NCI-H460 (cell line): Measurements from ENCODE around the gene VCL. TPM values are rescaled to one million over a fixed set of nuclear protein-coding genes. Genes with fewer than 3 reads are reported as not detected.
A peak's percentile ranks its signal among the peaks of the same experiment; 100 is the strongest.

Experiments
- DNase-seq: peaks from one replicate; pipeline ENCODE4 v3.0.0-alpha.2; 2016; ENCODE audit warnings: low read depth; ENCODE audit errors: extremely low read depth
- total RNA-seq: library from RNA; depleted of rRNA; stranded (reverse); fragments of >200 nt; shearing (Covaris generic); gene quantifications from 2 replicates; pipeline ENCODE4 v1.2.3, GENCODE V29; 2014

VCL gene
- total RNA-seq, 1 experiment from 2014 or later: 75.7 TPM

GRCh38 chr10:74067373-74068352 lies 69.7 kb downstream of the VCL start:
- no peak for DNase-seq

GRCh38 chr10:74071157-74071556 lies 73.2 kb downstream of the VCL start:
- no peak for DNase-seq

- DNase-seq: peak; percentile 60
Measured at GRCh38 chr10:74072503-74072902, 74.6 kb downstream of the VCL start.

- no peak for DNase-seq
Measured at GRCh38 chr10:74075906-74076305, 78.0 kb downstream of the VCL start.

- DNase-seq: no peak
Measured at GRCh38 chr10:74076961-74077360, 79.0 kb downstream of the VCL start.

DNA sequence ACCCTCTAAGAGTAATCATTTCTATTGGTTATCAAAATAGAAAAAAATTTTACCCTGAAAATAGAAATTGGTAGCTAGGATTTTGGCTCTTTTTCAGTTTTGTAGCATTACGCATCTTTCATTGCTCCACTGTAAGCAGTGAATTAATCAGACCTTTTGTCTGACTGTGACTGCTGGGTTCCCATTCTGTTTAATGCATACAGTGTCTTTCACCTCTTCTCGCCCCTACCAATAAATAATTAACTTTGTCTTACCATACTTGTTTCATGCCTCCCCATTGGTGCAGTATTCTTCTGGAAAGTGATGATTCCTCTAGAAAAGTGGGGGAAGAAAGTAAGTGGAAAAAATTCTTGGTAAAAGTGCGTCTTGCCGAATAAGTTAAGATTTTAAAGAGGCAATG lies 79.5 kb downstream of the VCL start:
- DNase-seq: no peak

DNA sequence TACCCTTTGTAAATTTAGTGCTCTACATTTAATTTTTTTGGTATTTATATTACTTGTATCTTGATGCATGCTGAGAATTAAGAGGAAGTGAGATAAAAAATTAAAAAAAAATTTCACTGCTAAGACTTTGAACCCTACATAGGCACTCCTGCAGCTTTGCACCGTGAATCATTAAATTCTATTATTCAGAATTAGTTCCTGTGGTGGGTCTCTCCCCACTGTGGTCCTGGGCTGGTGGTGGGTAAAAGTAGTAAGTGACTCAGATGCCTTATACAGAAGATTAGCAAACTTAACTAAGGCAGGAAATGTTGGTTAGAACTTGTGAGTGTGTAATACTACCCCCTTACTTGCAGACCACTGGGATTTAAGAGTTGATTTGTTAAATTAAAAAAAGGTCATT lies 80.1 kb downstream of the VCL start:
- no peak for DNase-seq

DNA sequence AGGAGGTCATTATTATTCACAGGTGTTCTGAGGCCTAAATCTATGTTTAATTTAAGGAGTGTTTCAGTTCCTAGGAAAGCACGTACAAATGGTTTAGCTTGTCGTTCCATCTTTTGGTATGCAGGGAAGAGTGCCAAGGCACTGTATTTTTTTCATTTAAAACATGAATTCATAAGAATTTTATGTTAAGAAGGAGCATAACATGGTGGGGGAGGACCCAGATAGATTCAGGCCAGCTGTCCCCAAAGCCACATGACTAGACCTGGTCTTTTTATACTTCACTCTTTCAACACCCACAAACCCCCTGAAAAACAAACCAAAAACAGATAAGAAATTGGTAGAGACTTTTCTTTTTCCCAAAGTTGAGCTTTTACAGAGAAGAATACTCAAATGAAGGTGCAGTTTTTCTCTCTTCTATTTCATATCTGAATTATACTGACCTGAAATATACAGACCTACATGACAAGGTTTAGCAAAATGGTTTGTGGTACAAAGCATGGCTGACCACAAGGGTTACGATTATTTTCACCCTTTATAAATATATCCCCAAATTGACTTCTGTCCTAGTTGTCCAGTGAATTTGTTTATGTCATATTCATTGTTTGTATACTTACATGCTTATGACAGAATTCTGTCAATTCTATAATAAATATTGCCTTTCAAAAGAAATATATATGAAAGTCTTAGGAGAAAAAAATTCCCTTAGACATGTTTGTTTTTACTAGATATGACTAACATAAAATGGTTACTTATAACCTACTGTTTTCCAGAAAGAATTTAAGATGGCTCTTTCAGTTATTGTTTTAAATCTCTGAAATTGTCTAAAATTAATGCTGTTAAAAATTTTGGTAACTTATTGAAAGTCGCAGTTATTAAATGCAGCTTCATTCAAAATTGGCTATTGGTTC lies 81.4 kb downstream of the VCL start:
- no peak for DNase-seq

- DNase-seq: no peak
Measured at GRCh38 chr10:74079936-74080590, 82.1 kb downstream of the VCL start.

DNA sequence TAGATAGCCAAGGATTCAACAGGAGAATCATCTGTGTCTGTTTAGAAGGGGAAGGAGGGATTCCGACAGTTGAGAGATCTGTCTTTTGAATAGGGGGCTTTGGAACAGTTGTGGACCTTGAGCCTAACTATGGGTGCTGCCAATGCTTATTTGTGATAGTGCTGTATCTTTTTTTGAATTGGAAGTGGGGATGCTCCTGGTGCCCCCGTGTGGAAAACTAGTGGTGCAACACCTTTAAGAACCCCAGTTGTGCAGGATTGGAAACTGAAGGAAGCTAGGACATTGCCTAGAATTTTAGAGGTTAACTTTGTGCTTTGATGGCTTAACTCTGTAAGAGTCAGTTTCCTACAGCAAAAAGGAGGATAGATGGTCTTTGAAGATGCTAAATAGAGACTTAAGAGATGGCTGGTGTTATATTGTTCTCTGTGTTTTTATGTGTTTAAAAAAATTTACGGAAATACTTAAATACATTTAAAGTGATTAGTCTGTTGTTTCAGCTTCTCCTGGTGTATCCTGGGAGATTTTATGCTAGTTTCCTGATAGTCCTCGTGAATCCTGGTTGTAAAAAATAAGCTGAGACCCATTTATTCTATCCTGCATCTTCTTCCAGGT lies 83.4 kb downstream of the VCL start:
- DNase-seq: peak; percentile 61

- DNase-seq: no peak
Measured at GRCh38 chr10:74081941-74082718, 84.2 kb downstream of the VCL start.

DNA sequence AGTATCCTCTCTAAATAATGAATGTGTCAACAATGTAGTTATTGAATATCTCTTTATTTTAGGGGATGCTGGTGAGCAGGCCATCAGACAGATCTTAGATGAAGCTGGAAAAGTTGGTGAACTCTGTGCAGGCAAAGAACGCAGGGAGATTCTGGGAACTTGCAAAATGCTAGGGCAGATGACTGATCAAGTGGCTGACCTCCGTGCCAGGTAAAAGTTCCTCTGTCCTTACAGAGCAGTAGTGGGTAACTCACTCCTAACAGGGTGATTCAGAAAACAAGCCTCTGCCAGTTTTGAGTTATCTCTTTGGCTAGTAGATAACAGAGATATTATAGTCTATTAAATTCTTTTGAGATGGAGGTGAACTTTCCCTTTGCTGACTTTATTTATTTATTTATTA lies 85.4 kb downstream of the VCL start:
- no peak for DNase-seq

DNA sequence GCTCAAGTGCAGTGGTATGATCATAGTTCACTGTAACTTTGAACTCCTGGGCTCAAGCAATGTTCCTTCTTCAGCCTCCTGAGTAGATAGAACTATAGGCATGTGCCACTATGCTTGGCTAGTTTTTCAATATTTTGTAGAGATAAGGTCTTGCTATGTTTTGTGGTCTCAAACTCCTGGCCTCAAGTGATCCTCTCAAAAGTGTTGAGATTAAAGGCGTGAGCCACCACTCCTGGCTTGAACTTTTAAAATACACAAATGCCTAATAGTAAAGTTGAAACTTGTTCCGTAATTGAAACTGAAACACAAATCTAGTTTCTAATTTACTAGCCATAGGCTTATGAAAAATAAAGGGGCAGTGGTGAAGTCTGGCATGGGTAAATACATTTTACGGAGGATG lies 87.0 kb downstream of the VCL start:
- no peak for DNase-seq

DNA sequence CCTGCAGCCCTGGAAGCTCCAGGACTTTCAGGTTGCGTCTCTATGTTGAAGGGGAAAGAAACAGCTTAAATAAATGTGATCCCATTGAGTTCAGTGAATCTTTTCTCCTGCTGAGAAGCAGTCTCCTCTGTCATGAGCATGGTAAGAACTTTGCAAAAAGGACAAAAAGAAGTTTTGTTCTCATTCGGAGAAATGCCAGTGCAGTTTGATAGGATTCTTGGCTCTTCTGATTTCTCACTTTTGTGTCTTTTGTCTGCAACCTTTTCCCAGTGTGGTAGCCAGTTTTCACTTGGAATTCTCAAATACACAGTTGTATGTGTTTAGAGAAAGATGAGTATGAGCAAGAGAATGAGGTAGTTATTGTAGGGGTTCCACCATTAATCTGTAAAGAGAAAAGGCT lies 88.4 kb downstream of the VCL start:
- no peak for DNase-seq

GRCh38 chr10:74088722-74089121 lies 90.8 kb downstream of the VCL start:
- no peak for DNase-seq

GRCh38 chr10:74092372-74092771 lies 94.5 kb downstream of the VCL start:
- DNase-seq: no peak

- DNase-seq: no peak
Measured at GRCh38 chr10:74093530-74094164, 95.7 kb downstream of the VCL start.

GRCh38 chr10:74094231-74094630 lies 96.3 kb downstream of the VCL start:
- DNase-seq: no peak

GRCh38 chr10:74096777-74097176 lies 98.9 kb downstream of the VCL start:
- DNase-seq: no peak
